CD8-positive, alpha-beta memory T cell (primary cell): ENCODE measurements around the gene SAMD11. TPM values are rescaled to one million over a fixed set of nuclear protein-coding genes. Genes with fewer than 3 reads are reported as not detected.

ENCODE experiments used
- CTCF ChIA-PET: fragments of 350-600 bp; sonication (Branson Sonifier 250); formaldehyde crosslinking; loops from one replicate; lab custom pipeline; 2021; ENCODE audit warnings: antibody characterized with exemption; lab: Charles Lee
- POLR2A ChIA-PET: fragments of 350-600 bp; sonication (Branson Sonifier 250); formaldehyde crosslinking; loops from one replicate; lab custom pipeline; 2021; ENCODE audit warnings: antibody characterized with exemption; lab: Charles Lee
- DNase-seq, 5 donors: peaks; one replicate each; pipeline versions ENCODE4 v3.0.0 to v3.0.0-alpha.2; 2020 to 2022; ENCODE audit warnings: mixed read lengths in 1 of 5
- H3K27ac ChIP-seq: one replicate; pipeline ENCODE4 v1.7.0; 2013; ENCODE audit warnings: low read depth, mild to moderate bottlenecking, low read length, moderate library complexity
- H3K27me3 ChIP-seq: 2 replicates; pipeline ENCODE4 v1.7.0; 2013; ENCODE audit warnings: low read length, mild to moderate bottlenecking; ENCODE audit not compliant: insufficient read depth, poor library complexity, severe bottlenecking
- H3K36me3 ChIP-seq: 2 replicates; pipeline ENCODE4 v1.7.0; 2013; ENCODE audit warnings: mild to moderate bottlenecking, low read length, moderate library complexity; ENCODE audit not compliant: insufficient read depth
- H3K4me1 ChIP-seq: 2 replicates; pipeline ENCODE4 v1.7.0; 2013; ENCODE audit warnings: mild to moderate bottlenecking, low read length, moderate library complexity; ENCODE audit not compliant: insufficient read depth
- H3K4me3 ChIP-seq: 2 replicates; pipeline ENCODE4 v1.7.0; 2013; ENCODE audit warnings: mild to moderate bottlenecking, low read length
- H3K9me3 ChIP-seq: 2 replicates; pipeline ENCODE4 v1.7.0; 2013; ENCODE audit warnings: mild to moderate bottlenecking, low read length
- H3K27ac Mint-ChIP-seq, 8 donors: one replicate each; pipeline ENCODE4 v1.8.0; 2020 to 2021; ENCODE audit warnings: mixed read lengths in 8 of 8, mild to moderate bottlenecking in 6 of 8, inconsistent platforms in 3 of 8, moderate library complexity in 3 of 8
- H3K27me3 Mint-ChIP-seq, 2 donors: one replicate each; pipeline ENCODE4 v1.8.0; 2020 to 2021; ENCODE audit warnings: mixed read lengths in 2 of 2, mild to moderate bottlenecking in 1 of 2, moderate library complexity in 1 of 2
- H3K36me3 Mint-ChIP-seq, 3 donors: one replicate each; pipeline ENCODE4 v1.8.0; 2020 to 2021; ENCODE audit warnings: mixed read lengths in 3 of 3, inconsistent platforms in 1 of 3, mild to moderate bottlenecking in 1 of 3
- H3K4me1 Mint-ChIP-seq, 3 donors: one replicate each; pipeline ENCODE4 v1.8.0; 2020 to 2021; ENCODE audit warnings: mixed read lengths in 3 of 3, inconsistent platforms in 1 of 3, mild to moderate bottlenecking in 1 of 3
- H3K4me3 Mint-ChIP-seq, 7 donors: one replicate each; pipeline ENCODE4 v1.8.0; 2020 to 2021; ENCODE audit warnings: mixed read lengths in 7 of 7, mild to moderate bottlenecking in 6 of 7, moderate library complexity in 4 of 7, inconsistent platforms in 2 of 7
- H3K9me3 Mint-ChIP-seq, 5 donors: one replicate each; pipeline ENCODE4 v1.8.0; 2020 to 2022; ENCODE audit warnings: mixed read lengths in 5 of 5, mild to moderate bottlenecking in 3 of 5, moderate library complexity in 2 of 5, inconsistent platforms in 1 of 5
- polyA plus RNA-seq: library from polyadenylated mRNA; unstranded; fragments of 300-500 nt; fragmentation: Illumina TruSeq; gene quantifications from one replicate; pipeline ENCODE4 v1.2.3, GENCODE V29; 2021
- total RNA-seq, 2 experiments: library from RNA; stranded (reverse); gene quantifications; one replicate each; pipeline ENCODE4 v1.2.3, GENCODE V29; 2021

Gene SAMD11
- total and polyA plus RNA-seq, 3 experiments from 2014 or later = 0.20 TPM; not detected in 2

DNA sequence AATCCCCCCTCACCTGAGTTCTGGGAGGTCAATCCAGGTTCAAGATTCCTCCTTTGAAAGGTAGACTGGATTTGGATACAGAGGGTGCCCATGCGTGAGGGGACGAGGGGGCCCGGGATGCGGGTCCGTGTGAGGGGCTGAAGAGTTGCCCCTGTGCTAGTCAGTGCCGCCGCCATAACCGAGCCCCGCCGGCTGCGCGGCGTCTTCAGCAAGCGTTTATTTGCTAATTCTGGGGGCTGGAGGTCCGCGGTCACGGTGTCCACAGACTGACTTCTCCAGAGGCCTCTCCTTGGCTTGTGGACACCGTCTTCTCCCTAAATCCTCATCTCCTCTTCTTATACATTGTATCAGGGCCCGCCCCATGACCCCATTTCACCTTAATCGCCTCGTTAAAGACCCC is 20.9 kb upstream of the SAMD11 start:
- Mint-ChIP-seq H3K4me3 (no peak overlapping the region), H3K9me3 (peaks cover 3 to 9% (median 9%) of the 10 kb centered on the region in 5 donors), H3K27me3 (peaks cover 31 to 51% of the 10 kb centered on the region in 2 donors), H3K36me3 (peaks cover 0 to 10% (median 3%) of the 10 kb centered on the region in 3 donors), H3K27ac (no peak overlapping the region), H3K4me1 (peaks cover 16 to 28% (median 18%) of the 10 kb centered on the region in 3 donors)
- DNase-seq = no peak
- H3K36me3 ChIP-seq = no peaks in the 10 kb centered on the region
- H3K4me1 ChIP-seq = peaks cover 7% of the 10 kb centered on the region
- peaks cover 17% of the 10 kb centered on the region for H3K27me3 ChIP-seq
- H3K4me3 ChIP-seq = no peak overlapping the region
- no peak overlapping the region for H3K27ac ChIP-seq
- ChIA-PET POLR2A (no interaction called here), CTCF (no interaction called here)
- no peaks in the 10 kb centered on the region for H3K9me3 ChIP-seq

GRCh38 chr1:903305-903704 is 20.4 kb upstream of the SAMD11 start:
- ChIA-PET POLR2A (no interaction called here), CTCF (interaction anchor here (0.9 kb wide), 1 partner anchor 34 kb away, joined by 3 read pairs; no protein-coding TSS in a partner anchor)
- Mint-ChIP-seq H3K27ac (no peak overlapping the region), H3K4me1 (peaks cover 10 to 24% (median 14%) of the 10 kb centered on the region in 3 donors), H3K4me3 (peak overlapping the region in 4 of 7 donors; percentile 23 to 66 (median 46)), H3K9me3 (peaks cover 0 to 6% (median 5%) of the 10 kb centered on the region in 5 donors), H3K27me3 (peaks cover 31 to 51% of the 10 kb centered on the region in 2 donors), H3K36me3 (peaks cover 0 to 5% (median 0%) of the 10 kb centered on the region in 3 donors)
- Histone ChIP-seq H3K9me3 (no peaks in the 10 kb centered on the region), H3K27ac (no peak overlapping the region), H3K4me3 (no peak overlapping the region), H3K4me1 (peaks cover 5% of the 10 kb centered on the region), H3K27me3 (peaks cover 13% of the 10 kb centered on the region), H3K36me3 (no peaks in the 10 kb centered on the region)
- DNase-seq = no peak

DNA sequence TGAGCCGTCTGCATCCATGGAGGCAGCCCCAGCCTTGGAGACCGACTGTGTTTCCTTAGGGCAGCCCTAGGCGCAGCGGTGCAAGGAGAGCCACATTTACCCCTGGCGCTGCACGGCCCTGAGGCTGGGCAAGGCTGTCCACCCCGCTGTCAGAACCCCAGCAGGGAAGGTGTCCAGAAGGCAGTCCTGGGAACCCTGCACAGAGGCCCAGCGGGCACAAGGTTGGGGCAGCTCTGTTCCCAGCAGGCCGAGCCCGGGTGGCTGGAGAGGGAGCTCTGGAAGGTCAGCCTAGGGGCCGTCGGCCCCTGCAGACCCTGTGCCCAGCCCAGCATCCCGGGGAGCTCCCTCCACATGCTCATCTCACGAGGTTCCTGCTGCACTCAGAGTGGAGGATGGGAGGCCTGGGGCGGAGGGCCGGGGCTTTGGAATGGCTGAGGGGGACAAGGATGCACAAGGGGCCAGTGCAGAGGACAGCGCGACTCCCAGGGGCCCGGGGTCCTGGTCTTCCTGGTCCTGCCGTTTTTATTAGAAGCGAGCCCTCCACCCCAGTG is 19.9 kb upstream of the SAMD11 start:
- Mint-ChIP-seq H3K36me3 (no peaks in the 10 kb centered on the region), H3K4me3 (peak overlapping the region in 3 of 7 donors; percentile 41 to 66 (median 59)), H3K9me3 (peaks cover 0 to 4% (median 1%) of the 10 kb centered on the region in 5 donors), H3K27ac (no peak overlapping the region), H3K4me1 (peaks cover 6 to 19% (median 9%) of the 10 kb centered on the region in 3 donors), H3K27me3 (peaks cover 27 to 47% of the 10 kb centered on the region in 2 donors)
- Histone ChIP-seq H3K4me3 (no peak overlapping the region), H3K9me3 (no peaks in the 10 kb centered on the region), H3K36me3 (no peaks in the 10 kb centered on the region), H3K27me3 (peaks cover 13% of the 10 kb centered on the region), H3K27ac (no peak overlapping the region), H3K4me1 (peaks cover under 1% of the 10 kb centered on the region)
- ChIA-PET CTCF (interaction anchor here (0.9 kb wide), 1 partner anchor 34 kb away, joined by 3 read pairs; no protein-coding TSS in a partner anchor), POLR2A (no interaction called here)
- DNase-seq = no peak

DNA sequence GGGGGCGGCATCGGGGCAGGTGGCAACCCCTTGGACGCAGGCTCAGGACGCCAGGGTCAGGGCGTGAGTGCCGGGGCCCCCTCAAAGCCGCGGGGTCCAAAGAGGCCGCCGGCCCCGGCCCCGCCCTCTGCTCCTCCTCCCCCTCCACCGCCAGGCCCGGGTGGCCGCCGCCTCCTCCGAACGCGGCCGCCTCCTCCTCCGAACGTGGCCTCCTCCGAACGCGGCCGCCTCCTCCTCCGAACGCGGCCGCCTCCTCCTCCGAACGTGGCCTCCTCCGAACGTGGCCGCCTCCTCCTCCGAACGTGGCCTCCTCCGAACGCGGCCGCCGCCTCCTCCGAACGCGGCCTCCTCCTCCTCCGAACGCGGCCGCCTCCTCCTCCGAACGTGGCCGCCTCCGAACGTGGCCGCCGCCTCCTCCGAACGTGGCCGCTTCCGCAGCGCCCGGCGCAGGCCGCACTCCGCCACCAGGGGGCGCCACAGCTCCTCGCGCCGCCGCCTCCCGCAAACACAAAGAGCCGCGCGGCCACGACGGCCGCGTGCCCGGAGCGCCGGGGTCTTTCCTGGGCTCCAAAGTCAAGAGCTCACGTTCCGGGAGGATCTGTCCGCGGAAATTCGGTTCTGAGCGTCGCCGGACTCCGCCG is 19.3 kb upstream of the SAMD11 start:
- ChIA-PET CTCF (interaction anchor here (0.8 to 2.5 kb wide), 11 partner anchors 12 to 218 kb away, joined by 3 to 13 read pairs (median 4); partner anchors contain the start of genes NOC2L and PLEKHN1), POLR2A (interaction anchor here (0.7 kb wide), 2 partner anchors 55 to 724 kb away, joined by 3 read pairs; partner anchors contain the start of gene NOC2L)
- Histone ChIP-seq H3K27ac (no peak overlapping the region), H3K36me3 (no peaks in the 10 kb centered on the region), H3K9me3 (no peaks in the 10 kb centered on the region), H3K4me1 (no peaks in the 10 kb centered on the region), H3K27me3 (peaks cover 10% of the 10 kb centered on the region), H3K4me3 (no peak overlapping the region)
- DNase-seq = peak; percentile 72 to 87 (median 83)
- Mint-ChIP-seq H3K9me3 (peaks cover 0 to 4% (median 1%) of the 10 kb centered on the region in 5 donors), H3K27ac (peak overlapping the region in 1 of 8 donors; percentile 15), H3K4me3 (peak overlapping the region; percentile 23 to 76 (median 70)), H3K4me1 (peaks cover 5 to 19% (median 9%) of the 10 kb centered on the region in 3 donors), H3K27me3 (peaks cover 25 to 47% of the 10 kb centered on the region in 2 donors), H3K36me3 (no peaks in the 10 kb centered on the region)

GRCh38 chr1:905071-905749 is 18.5 kb upstream of the SAMD11 start:
- H3K27ac ChIP-seq = no peak overlapping the region
- DNase-seq = peak in 1 of 5 donors; percentile 26
- ChIA-PET CTCF (interaction anchor here (0.8 to 2.5 kb wide), 11 partner anchors 12 to 217 kb away, joined by 3 to 13 read pairs (median 4); partner anchors contain the start of genes NOC2L and PLEKHN1), POLR2A (interaction anchor here (0.7 kb wide), 2 partner anchors 54 to 723 kb away, joined by 3 read pairs; partner anchors contain the start of gene NOC2L)
- H3K9me3 ChIP-seq = no peaks in the 10 kb centered on the region
- peaks cover 7% of the 10 kb centered on the region for H3K27me3 ChIP-seq
- H3K9me3 Mint-ChIP-seq = peaks cover 0 to 2% (median 1%) of the 10 kb centered on the region in 5 donors
- peaks cover 5 to 19% (median 9%) of the 10 kb centered on the region in 3 donors for H3K4me1 Mint-ChIP-seq
- H3K36me3 Mint-ChIP-seq = no peaks in the 10 kb centered on the region
- H3K4me1 ChIP-seq = no peaks in the 10 kb centered on the region
- peaks cover 23 to 43% of the 10 kb centered on the region in 2 donors for H3K27me3 Mint-ChIP-seq
- H3K27ac Mint-ChIP-seq = peak overlapping the region in 3 of 8 donors; percentile 29 to 72 (median 40)
- no peak overlapping the region for H3K4me3 ChIP-seq
- H3K36me3 ChIP-seq = no peaks in the 10 kb centered on the region
- peak overlapping the region in 6 of 7 donors; percentile 66 to 76 (median 69) for H3K4me3 Mint-ChIP-seq

- H3K36me3 ChIP-seq = no peaks in the 10 kb centered on the region
- no peak for DNase-seq
- Mint-ChIP-seq H3K27ac (peak overlapping the region in 2 of 8 donors; percentile 27 to 29), H3K27me3 (peaks cover 24 to 40% of the 10 kb centered on the region in 2 donors), H3K4me1 (peaks cover 5 to 19% (median 9%) of the 10 kb centered on the region in 3 donors), H3K36me3 (no peaks in the 10 kb centered on the region), H3K4me3 (peak overlapping the region in 5 of 7 donors; percentile 66 to 81 (median 70)), H3K9me3 (peaks cover 0 to 5% (median 1%) of the 10 kb centered on the region in 5 donors)
- H3K27ac ChIP-seq = no peak overlapping the region
- H3K27me3 ChIP-seq = peaks cover 10% of the 10 kb centered on the region
- H3K4me3 ChIP-seq = no peak overlapping the region
- no peaks in the 10 kb centered on the region for H3K9me3 ChIP-seq
- no peaks in the 10 kb centered on the region for H3K4me1 ChIP-seq
- ChIA-PET CTCF (interaction anchor here (1.3 to 2.5 kb wide), 6 partner anchors 11 to 84 kb away, joined by 3 to 13 read pairs (median 4); partner anchors contain the start of gene NOC2L), POLR2A (no interaction called here)
These were observed 17.7 kb upstream of the SAMD11 start for GRCh38 chr1:905811-906599.
